HuH-7.5 (cell line): ENCODE results near the gene CT45A9.
"Not testable (repeated sequence)": the region's sequence is repeated elsewhere in the genome, so short reads cannot be mapped to it uniquely, and the experiment has no call there.

Experiments
- DNase-seq: peaks from one replicate; pipeline ENCODE4 v3.0.0; 2011; ENCODE audit warnings: low spot score

Gene CT45A9, protein sequence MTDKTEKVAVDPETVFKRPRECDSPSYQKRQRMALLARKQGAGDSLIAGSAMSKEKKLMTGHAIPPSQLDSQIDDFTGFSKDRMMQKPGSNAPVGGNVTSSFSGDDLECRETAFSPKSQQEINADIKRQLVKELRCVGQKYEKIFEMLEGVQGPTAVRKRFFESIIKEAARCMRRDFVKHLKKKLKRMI

DNA sequence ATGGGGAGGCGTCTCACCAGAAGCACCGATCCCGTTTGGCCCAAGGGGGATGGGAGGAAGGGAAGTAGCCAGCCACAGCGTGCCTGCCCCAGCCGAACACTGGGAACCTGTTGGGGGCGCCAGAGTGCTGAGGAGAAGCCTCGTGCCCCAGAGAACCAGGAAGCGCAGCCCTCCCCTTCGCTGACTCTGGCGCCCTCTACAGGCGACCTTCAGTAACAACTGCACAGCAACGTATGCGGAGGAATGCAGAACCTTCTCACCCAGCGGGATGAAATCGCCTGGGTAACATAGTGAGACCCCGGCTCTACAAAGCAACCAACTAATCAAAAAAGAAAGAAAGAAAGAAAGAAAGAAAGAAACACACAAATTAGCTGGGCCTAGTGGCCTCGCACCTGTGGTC is at the start of gene CT45A9:
CT45A9 (minus strand) TSS at position 101 of the 400 bp plus-strand sequence. CDS start 3,751 bp downstream, outside the sequence.
- not testable (repeated sequence) for DNase-seq

DNA sequence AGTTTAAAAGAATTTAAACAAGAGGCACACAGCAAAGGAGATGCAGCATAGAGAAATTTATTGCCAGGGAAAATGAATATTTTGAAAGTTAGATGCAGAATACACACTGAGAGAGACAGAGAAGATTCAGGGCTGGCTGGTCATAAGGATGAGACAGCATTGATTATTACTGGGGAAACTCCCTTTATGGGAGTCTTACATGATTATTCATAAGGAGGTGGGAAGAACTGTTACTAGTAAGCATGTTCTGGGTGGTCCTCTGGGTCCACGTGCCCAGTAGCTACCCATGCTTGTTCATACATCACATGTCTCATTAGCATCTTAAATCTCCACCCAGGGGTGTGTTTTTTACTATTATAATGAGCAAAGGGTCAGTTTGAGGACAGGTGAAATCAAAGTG is 48.9 kb upstream of the CT45A9 start:
- DNase-seq: not testable (repeated sequence)

DNA sequence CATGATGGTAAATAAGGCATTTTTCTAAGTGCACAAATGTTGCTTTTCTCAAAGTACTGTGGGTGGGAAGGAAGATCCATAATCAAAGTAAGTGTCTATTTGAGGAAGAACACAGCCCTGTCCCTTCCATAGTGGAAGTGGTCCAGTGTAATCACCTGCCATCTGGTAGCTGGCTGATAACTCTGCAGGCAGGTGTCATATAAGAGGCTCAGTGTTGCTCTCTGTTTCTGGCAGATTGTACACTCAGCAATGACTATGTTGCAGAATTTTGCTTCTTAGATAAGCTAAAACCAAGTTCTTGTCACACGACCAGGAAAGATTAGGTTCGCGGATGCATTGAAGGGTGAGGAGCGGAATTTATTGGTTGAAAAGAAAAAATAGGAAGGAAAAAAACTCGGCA is 42.8 kb upstream of the CT45A9 start:
- DNase-seq: no peak

DNA sequence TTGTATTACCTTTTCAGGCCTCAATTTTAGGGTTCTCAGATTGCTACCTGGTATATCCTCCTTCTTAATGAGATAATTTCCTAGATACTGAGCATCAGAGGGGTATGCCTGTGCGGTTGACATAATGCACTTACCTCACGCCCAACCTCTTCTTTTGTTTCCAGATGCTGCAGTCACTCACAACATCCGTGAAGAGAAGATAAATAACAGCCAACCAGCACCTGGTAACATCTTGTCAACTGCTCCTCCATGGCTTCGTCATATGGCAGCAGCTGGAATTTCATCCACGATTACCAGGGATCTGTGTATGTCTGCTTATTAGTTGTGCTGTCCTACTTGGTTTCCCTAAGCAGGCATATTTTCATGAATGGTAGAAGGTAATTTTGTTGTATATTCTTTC is 38.6 kb upstream of the CT45A9 start:
- DNase-seq: no peak

DNA sequence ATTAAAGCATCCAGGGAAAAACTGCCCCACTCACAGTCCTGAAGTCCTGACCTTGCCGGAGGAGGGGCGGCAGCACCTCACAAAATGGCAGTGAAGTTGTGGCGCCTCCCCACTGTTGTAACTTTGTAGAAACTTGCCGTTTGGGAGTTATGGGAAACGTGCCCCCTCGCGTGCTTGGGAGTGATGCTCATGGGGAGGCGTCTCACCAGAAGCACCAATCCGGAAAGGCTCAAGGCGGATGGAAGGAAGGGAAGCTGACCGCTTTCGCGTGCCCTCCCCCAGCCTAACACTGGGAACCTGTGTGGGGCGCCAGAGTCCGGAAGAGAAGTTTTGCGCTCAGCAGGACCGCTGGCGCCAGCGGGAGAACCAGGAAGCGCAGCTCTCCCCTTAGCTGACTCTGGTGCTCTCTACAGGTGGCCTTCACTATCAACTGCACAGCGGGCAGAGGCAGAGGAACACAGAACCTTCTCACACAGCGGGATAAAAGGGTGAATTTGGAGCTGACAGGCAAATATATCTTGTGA is 21.7 kb upstream of the CT45A9 start, which contains the start of the genes CT45A10 and SAGE1:
CT45A10 (minus strand) TSS at position 151 of the 524 bp plus-strand sequence. CDS start 8,100 bp downstream, outside the sequence.
SAGE1 (plus strand) TSS at position 423 of the 524 bp plus-strand sequence. CDS start 2,527 bp downstream, outside the sequence.
- DNase-seq: no peak

DNA sequence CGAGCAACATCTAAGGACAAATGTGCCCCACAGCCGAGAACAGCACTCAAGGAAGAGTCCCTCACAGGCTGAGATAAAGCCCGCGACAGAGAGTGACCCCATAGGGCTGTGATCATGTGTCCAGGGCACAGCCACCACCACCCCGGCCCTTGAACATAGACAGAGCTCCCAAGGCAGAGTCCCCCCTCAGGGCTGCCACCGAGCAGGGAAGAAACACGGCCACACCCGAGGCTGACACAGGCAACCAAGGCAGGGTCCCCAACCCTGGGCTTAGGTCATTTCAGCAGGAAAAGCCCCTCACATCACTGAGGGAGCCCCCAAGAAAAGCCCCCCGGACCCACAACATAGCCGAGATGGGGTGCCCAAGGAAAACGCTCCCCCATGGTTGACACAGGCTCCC is 21.2 kb upstream of the CT45A9 start:
- DNase-seq: no peak

DNA sequence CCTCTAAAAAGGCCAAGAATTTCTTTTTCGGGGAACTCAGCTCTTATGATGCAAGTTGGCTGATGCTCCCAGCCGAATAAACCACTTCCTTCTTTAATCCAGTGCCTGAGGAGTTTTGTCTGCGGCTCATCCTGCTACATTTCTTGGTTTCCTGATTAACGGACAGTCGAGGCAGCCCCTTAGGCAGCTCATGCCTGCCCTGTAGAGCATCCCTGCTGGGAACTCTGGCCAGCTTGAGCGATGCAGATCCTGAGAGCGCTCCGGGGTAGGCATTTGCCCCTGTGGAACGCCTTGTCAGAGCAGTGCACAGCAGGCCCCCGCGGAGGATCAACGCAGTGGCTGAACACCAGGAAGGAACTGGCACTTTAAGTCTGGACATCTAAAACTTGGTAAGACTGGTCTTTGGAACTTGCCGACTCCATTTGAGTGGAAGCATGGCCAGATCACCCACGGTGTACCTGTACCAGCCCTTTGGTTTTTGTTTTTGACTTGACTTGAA is 18.5 kb upstream of the CT45A9 start:
- no peak for DNase-seq

DNA sequence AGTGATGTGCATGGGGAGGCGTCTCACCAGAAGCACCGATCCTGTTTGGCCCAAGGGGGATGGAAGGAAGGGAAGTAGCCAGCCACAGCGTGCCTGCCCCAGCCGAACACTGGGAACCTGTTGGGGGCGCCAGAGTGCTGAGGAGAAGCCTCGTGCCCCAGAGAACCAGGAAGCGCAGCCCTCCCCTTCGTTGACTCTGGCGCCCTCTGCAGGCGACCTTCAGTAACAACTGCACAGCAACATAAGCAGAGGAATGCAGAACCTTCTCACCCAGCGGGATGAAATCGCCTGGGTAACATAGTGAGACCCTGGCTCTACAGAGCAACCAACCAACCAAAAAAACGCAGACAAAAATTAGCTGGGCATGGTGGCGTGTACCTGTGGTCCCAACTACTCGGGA is 17.4 kb upstream of the CT45A9 start:
- not testable (repeated sequence) for DNase-seq

DNA sequence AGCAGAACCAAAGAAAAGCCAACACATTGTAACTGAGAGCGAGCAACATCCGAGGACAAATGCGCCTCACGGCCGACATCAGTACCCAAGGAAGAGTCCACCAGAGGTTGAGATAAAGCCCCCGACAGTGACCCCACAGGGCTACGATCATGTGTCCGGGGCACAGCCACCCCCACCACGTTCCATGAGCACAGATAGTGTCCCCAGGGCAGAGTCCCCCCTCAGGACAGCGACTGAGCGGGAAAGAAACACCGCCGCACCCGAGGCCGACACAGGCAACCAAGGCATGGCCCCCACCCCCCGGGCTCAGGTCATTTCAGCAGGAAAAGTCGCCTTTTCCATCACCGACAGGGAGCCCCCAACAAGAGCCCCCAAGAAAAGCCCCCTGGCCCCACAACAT is 16.6 kb upstream of the CT45A9 start:
- DNase-seq: not testable (repeated sequence)

DNA sequence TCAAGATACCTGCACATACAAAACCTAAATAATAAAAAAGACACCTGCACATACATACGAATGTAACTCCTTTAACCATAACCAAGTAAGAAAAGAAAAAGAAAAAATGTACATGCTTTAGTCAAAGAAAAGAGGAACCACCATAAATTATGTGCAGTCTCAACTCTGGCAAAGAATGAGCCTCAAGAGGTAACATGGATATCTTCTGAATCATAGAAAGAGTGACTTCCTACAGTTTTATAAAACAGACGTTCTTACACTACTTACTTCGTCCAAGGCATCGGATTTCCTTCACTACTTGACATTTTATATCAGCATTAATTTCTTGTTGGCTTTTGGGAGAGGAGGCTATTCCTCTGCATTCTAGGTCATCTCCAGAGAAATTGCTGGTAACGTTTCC is 11.1 kb upstream of the CT45A9 start:
- DNase-seq: not testable (repeated sequence)

DNA sequence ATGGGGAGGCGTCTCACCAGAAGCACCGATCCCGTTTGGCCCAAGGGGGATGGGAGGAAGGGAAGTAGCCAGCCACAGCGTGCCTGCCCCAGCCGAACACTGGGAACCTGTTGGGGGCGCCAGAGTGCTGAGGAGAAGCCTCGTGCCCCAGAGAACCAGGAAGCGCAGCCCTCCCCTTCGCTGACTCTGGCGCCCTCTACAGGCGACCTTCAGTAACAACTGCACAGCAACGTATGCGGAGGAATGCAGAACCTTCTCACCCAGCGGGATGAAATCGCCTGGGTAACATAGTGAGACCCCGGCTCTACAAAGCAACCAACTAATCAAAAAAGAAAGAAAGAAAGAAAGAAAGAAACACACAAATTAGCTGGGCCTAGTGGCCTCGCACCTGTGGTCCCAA is 17.2 kb downstream of the CT45A9 start, which contains the start of gene CT45A8:
CT45A8 (minus strand) TSS at position 101 of the 400 bp plus-strand sequence. CDS start 3,755 bp downstream, outside the sequence.
- DNase-seq: not testable (repeated sequence)

DNA sequence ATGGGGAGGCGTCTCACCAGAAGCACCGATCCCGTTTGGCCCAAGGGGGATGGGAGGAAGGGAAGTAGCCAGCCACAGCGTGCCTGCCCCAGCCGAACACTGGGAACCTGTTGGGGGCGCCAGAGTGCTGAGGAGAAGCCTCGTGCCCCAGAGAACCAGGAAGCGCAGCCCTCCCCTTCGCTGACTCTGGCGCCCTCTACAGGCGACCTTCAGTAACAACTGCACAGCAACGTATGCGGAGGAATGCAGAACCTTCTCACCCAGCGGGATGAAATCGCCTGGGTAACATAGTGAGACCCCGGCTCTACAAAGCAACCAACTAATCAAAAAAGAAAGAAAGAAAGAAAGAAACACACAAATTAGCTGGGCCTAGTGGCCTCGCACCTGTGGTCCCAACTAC is 34.4 kb downstream of the CT45A9 start, which contains the start of gene CT45A7:
CT45A7 (minus strand) TSS at position 101 of the 400 bp plus-strand sequence. CDS start 3,747 bp downstream, outside the sequence.
- DNase-seq: not testable (repeated sequence)

DNA sequence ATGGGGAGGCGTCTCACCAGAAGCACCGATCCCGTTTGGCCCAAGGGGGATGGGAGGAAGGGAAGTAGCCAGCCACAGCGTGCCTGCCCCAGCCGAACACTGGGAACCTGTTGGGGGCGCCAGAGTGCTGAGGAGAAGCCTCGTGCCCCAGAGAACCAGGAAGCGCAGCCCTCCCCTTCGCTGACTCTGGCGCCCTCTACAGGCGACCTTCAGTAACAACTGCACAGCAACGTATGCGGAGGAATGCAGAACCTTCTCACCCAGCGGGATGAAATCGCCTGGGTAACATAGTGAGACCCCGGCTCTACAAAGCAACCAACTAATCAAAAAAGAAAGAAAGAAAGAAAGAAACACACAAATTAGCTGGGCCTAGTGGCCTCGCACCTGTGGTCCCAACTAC is 51.7 kb downstream of the CT45A9 start, which contains the start of gene CT45A2:
CT45A2 (minus strand) TSS at position 101 of the 400 bp plus-strand sequence. CDS start 3,747 bp downstream, outside the sequence.
- not testable (repeated sequence) for DNase-seq
